ENCODE results near the gene EPHB1.

The EPHB1 gene

DNA sequence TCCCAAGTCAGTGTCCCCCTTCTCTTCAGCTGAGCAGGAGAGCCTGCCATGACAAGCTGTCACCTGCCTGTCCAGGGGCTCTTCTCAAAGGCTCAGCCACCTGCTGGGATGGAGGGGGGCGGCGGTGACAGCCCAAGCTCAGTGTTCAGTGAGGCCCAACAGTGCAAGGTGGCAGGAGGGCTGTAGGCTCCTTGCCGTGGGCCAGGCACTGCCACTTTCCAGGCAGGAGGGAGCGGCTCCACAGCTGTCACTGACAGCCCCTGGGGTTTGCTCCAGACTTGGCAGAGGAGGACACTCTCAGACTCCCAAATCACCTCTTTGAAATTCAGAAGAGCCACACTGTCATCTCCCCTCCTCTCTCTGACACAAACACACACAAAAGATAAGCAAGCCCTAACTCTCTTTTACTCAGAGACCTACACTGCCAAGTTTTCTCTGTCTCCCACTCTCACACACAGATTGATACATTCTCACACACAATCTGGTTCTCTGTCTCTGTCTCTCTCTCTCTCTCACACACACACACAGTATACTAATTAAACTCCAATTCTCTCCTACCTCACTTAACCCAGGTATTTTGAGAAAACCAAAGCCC lies 443.3 kb downstream of the EPHB1 start:
- no peak overlapping the region for H3K4me3 ChIP-seq (ENCODE audit: low read length)
- TF ChIP-seq ZNF274 (IDR thresholded peaks at IDR 0.05; ENCODE audit: low read depth, low read length), result no peak

GRCh38 chr3:135238871-135239614 lies 444.0 kb downstream of the EPHB1 start:
- TF ChIP-seq ZNF274 (IDR thresholded peaks at IDR 0.05; ENCODE audit: low read depth, low read length), result no peak
- no peak overlapping the region for H3K4me3 ChIP-seq (ENCODE audit: low read length)

GRCh38 chr3:135239615-135239884 lies 444.5 kb downstream of the EPHB1 start:
- TF ChIP-seq ZNF274 (IDR thresholded peaks at IDR 0.05; ENCODE audit: low read depth, low read length), result no peak
- no peak overlapping the region for H3K4me3 ChIP-seq (ENCODE audit: low read length)

DNA sequence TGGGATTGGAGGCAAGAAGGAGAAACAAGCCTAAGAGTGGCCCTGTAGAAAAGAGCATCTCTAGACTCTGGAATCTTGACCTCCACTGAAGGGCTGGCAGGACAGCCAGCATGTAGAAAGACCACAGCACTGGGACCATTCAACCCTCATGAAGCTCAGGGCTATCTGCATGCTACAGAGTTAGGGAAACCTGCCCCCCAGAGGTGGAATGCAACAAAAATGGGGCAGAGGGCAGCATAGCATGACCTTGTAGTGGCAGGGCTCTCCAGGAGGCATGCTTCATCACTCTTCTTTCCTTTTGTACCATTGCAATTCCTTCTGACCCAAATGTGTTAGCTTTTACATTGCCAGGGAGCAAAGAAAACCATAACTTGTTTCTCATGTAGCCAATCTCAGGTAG lies 445.4 kb downstream of the EPHB1 start:
- H3K4me3 ChIP-seq (ENCODE audit: low read length), result no peak overlapping the region
- TF ChIP-seq ZNF274 (IDR thresholded peaks at IDR 0.05; ENCODE audit: low read depth, low read length), result no peak

GRCh38 chr3:135242285-135242684 lies 447.2 kb downstream of the EPHB1 start:
- H3K4me3 ChIP-seq (ENCODE audit: low read length), result no peak overlapping the region
- no peak for TF ChIP-seq ZNF274 (IDR thresholded peaks at IDR 0.05; ENCODE audit: low read depth, low read length)

DNA sequence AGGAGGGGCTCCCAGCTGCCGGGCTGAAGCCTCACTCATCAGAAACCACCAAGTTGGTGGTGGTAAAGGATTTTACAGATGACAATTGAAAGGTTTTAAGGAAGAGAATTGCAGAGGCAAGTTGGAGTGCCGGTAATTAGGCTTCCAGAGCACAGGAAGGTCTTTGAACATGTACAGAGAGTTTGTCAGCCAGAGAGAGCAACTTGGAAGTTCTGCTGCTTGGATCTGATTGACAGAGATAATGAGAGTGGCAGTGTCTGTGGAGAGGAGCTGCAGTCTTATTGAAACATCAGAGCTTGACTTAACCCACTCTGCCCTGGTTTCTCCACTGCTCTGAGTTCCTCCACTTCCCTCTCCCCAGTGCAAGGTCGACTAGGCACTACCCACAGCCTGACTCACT lies 448.6 kb downstream of the EPHB1 start:
- no peak for TF ChIP-seq ZNF274 (IDR thresholded peaks at IDR 0.05; ENCODE audit: low read depth, low read length)
- no peak overlapping the region for H3K4me3 ChIP-seq (ENCODE audit: low read length)

DNA sequence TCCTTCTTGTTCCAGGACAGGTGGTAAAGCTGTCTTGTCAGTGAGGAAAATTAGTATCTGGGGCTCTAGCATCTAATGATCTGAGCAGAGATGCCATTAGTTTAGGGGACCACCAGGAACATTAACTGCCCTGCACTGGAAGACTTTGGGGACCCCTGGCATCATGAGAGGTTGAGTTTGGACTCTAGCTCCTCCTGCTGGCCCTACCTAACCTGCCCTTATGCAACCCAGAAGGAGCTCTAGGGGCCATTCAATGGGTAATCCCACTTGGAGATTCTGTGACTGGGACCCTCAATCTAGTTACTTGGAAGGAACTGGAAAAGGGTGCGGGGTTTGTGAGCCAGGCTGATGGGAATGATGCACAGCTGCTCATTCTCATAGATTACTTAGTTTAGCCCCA lies 451.0 kb downstream of the EPHB1 start:
- H3K4me3 ChIP-seq (ENCODE audit: low read length), result no peak overlapping the region
- no peak for TF ChIP-seq ZNF274 (IDR thresholded peaks at IDR 0.05; ENCODE audit: low read depth, low read length)

DNA sequence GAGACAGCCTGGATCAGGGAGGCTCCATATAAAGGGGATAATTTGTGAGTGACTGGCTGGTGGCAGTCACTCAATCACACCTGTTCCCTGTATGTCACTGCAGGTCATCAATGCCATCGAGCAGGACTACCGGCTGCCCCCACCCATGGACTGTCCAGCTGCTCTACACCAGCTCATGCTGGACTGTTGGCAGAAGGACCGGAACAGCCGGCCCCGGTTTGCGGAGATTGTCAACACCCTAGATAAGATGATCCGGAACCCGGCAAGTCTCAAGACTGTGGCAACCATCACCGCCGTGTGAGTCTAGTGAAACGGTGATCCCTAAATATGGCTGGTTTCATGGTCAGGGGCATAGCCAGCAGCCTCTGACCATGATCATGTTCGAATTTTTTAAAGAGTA lies 453.2 kb downstream of the EPHB1 start:
- no peak overlapping the region for H3K4me3 ChIP-seq (ENCODE audit: low read length)
- no peak for TF ChIP-seq ZNF274 (IDR thresholded peaks at IDR 0.05; ENCODE audit: low read depth, low read length)

GRCh38 chr3:135249186-135249585 lies 454.1 kb downstream of the EPHB1 start:
- no peak for TF ChIP-seq ZNF274 (IDR thresholded peaks at IDR 0.05; ENCODE audit: low read depth, low read length)
- H3K4me3 ChIP-seq (ENCODE audit: low read length), result no peak overlapping the region

DNA sequence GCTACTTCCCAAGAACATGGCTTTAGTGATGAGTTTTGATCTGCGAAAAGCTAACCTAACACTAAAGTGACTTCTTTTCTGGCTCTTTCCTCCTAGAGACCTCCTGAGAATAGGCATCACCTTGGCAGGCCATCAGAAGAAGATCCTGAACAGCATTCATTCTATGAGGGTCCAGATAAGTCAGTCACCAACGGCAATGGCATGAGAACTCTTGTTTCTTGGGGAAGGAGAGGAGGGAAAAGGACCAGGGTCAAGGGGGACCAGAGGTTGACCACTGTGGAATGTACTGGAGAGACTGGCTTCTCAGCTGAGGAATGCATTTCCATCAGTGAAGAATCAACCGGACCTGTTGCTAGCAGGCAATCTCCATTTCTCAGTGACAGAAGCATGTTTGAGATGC lies 463.9 kb downstream of the EPHB1 start:
- TF ChIP-seq ZNF274 (IDR thresholded peaks at IDR 0.05; ENCODE audit: low read depth, low read length), result no peak
- no peak overlapping the region for H3K4me3 ChIP-seq (ENCODE audit: low read length)

DNA sequence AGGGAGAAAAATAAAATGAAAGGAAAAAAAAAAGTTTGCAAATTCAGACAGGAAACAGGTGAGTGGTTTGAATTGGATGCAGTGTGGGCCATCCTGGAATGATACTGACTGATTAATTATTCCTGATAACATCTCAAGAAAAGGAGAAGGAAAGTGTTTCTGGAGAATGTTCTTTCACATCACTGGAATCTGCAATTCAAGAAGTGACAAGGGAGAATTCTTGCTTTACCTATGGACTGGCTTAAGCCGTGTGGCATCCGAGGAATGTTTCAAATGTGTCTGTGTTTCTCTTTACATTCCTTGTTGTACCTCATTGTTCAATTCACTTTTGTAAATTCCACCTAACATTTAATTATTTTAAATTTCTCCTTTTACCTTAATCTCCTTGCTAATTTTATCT lies 465.0 kb downstream of the EPHB1 start:
- no peak overlapping the region for H3K4me3 ChIP-seq (ENCODE audit: low read length)
- no peak for TF ChIP-seq ZNF274 (IDR thresholded peaks at IDR 0.05; ENCODE audit: low read depth, low read length)

GRCh38 chr3:135261214-135261775 lies 466.2 kb downstream of the EPHB1 start:
- no peak overlapping the region for H3K4me3 ChIP-seq (ENCODE audit: low read length)
- no peak for TF ChIP-seq ZNF274 (IDR thresholded peaks at IDR 0.05; ENCODE audit: low read depth, low read length)

GRCh38 chr3:135261916-135262315 lies 466.9 kb downstream of the EPHB1 start:
- no peak overlapping the region for H3K4me3 ChIP-seq (ENCODE audit: low read length)
- TF ChIP-seq ZNF274 (IDR thresholded peaks at IDR 0.05; ENCODE audit: low read depth, low read length), result no peak

- no peak overlapping the region for H3K4me3 ChIP-seq (ENCODE audit: low read length)
- TF ChIP-seq ZNF274 (IDR thresholded peaks at IDR 0.05; ENCODE audit: low read depth, low read length), result no peak
Observed at GRCh38 chr3:135262441-135262840, 467.4 kb downstream of the EPHB1 start.

- H3K4me3 ChIP-seq (ENCODE audit: low read length), result no peak overlapping the region
- no peak for TF ChIP-seq ZNF274 (IDR thresholded peaks at IDR 0.05; ENCODE audit: low read depth, low read length)
Observed at GRCh38 chr3:135263331-135263730, 468.3 kb downstream of the EPHB1 start.
